CD14-positive monocyte (primary cell): Measurements from ENCODE around the gene PSKH1. TPM values are rescaled to one million over a fixed set of nuclear protein-coding genes. Genes with fewer than 3 reads are reported as not detected.
"Not testable (repeated sequence)": the region's sequence is repeated elsewhere in the genome, so short reads cannot be mapped to it uniquely, and the experiment has no call there.

Experiments
- DNase-seq, 3 donors: peaks; one replicate each; pipeline ENCODE4 v3.0.0-alpha.2; 2011 to 2022
- H2AFZ ChIP-seq: 2 replicates; pipeline ENCODE4 v1.6.0; 2012; ENCODE audit warnings: mild to moderate bottlenecking, low read depth, low read length, inconsistent platforms; ENCODE audit not compliant: insufficient read depth, poor library complexity, severe bottlenecking
- H3K27ac ChIP-seq, 2 donors: 1 replicate in 1 of 2; 2 replicates in 1 of 2; pipeline ENCODE4 v1.5.1; 2012 to 2013; ENCODE audit warnings: low read length in 2 of 2, control low read depth in 1 of 2, inconsistent platforms in 1 of 2, low read depth in 1 of 2, mild to moderate bottlenecking in 1 of 2
- H3K27me3 ChIP-seq, 2 donors: one replicate each; pipeline versions ENCODE4 v1.6.0 to v1.6.1; 2011 to 2013; ENCODE audit warnings: low read length in 2 of 2; ENCODE audit not compliant: control insufficient read depth in 2 of 2, insufficient read depth in 2 of 2
- H3K36me3 ChIP-seq, 2 donors: replicated peaks in 1 of 2; 1 replicate in 1 of 2; 2 replicates in 1 of 2; pipeline versions ENCODE4 v1.5.1 to v1.6.1; 2012 to 2013; ENCODE audit warnings: low read length in 2 of 2, control low read depth in 1 of 2, inconsistent platforms in 1 of 2, mild to moderate bottlenecking in 1 of 2; ENCODE audit not compliant: insufficient read depth in 2 of 2, control insufficient read depth in 1 of 2
- H3K4me1 ChIP-seq, 2 donors: 1 replicate in 1 of 2; 2 replicates in 1 of 2; pipeline versions ENCODE4 v1.5.1 to v1.6.1; 2012 to 2013; ENCODE audit warnings: low read length in 2 of 2, control low read depth in 1 of 2, inconsistent platforms in 1 of 2, mild to moderate bottlenecking in 1 of 2, moderate library complexity in 1 of 2; ENCODE audit not compliant: insufficient read depth in 2 of 2, control insufficient read depth in 1 of 2
- H3K4me2 ChIP-seq: replicated peaks from 2 replicates; pipeline ENCODE3; 2012; ENCODE audit warnings: low read length, moderate library complexity, mild to moderate bottlenecking; ENCODE audit not compliant: poor library complexity, severe bottlenecking; ENCODE audit errors: extremely low read depth
- H3K4me3 ChIP-seq, 3 experiments: fragments of 200-600 bp in 1 of 3; sonication (generic) in 1 of 3; replicated peaks in 1 of 3; 1 replicate in 2 of 3; 2 replicates in 1 of 3; pipeline ENCODE4 v1.5.1; 2011 to 2013; ENCODE audit warnings: low read length in 3 of 3, mild to moderate bottlenecking in 3 of 3, control low read depth in 2 of 3, low read depth in 2 of 3, inconsistent platforms in 1 of 3, moderate library complexity in 1 of 3
- H3K79me2 ChIP-seq: 2 replicates; pipeline ENCODE4 v1.6.0; 2012; ENCODE audit warnings: mild to moderate bottlenecking, control low read depth, inconsistent platforms, low read length, moderate library complexity; ENCODE audit not compliant: insufficient read depth
- H3K9ac ChIP-seq: 2 replicates; pipeline ENCODE4 v1.6.0; 2017; ENCODE audit warnings: low read length, mild to moderate bottlenecking; ENCODE audit not compliant: insufficient read depth, poor library complexity, severe bottlenecking
- H3K9me3 ChIP-seq, 2 donors: replicated peaks in 1 of 2; 1 replicate in 1 of 2; 2 replicates in 1 of 2; pipeline versions ENCODE4 v1.5.1 to v1.6.1; 2012 to 2013; ENCODE audit warnings: low read length in 2 of 2, control low read depth in 1 of 2; ENCODE audit not compliant: control insufficient read depth in 1 of 2, insufficient read depth in 1 of 2
- H4K20me1 ChIP-seq: 2 replicates; pipeline ENCODE4 v1.6.0; 2012; ENCODE audit warnings: mild to moderate bottlenecking, low read length, control low read depth, moderate library complexity; ENCODE audit not compliant: insufficient read depth
- H3K27ac Mint-ChIP-seq, 7 donors: one replicate each; pipeline ENCODE4 v1.8.0; 2020; ENCODE audit warnings: mild to moderate bottlenecking in 7 of 7, mixed read lengths in 7 of 7, moderate library complexity in 6 of 7, inconsistent platforms in 2 of 7
- H3K27me3 Mint-ChIP-seq, 3 donors: one replicate each; pipeline ENCODE4 v1.8.0; 2021 to 2022; ENCODE audit warnings: low read depth in 3 of 3, mild to moderate bottlenecking in 3 of 3, mixed read lengths in 3 of 3, moderate library complexity in 3 of 3, inconsistent platforms in 1 of 3
- H3K36me3 Mint-ChIP-seq, 2 donors: one replicate each; pipeline ENCODE4 v1.8.0; 2020; ENCODE audit warnings: mixed read lengths in 2 of 2, inconsistent platforms in 1 of 2, mild to moderate bottlenecking in 1 of 2
- H3K4me1 Mint-ChIP-seq: one replicate; pipeline ENCODE4 v1.8.0; 2020; ENCODE audit warnings: mild to moderate bottlenecking, mixed read lengths
- H3K4me3 Mint-ChIP-seq, 2 donors: one replicate each; pipeline ENCODE4 v1.8.0; 2020; ENCODE audit warnings: mild to moderate bottlenecking in 2 of 2, mixed read lengths in 2 of 2, moderate library complexity in 1 of 2
- H3K9me3 Mint-ChIP-seq, 7 donors: one replicate each; pipeline ENCODE4 v1.8.0; 2020 to 2022; ENCODE audit warnings: mixed read lengths in 7 of 7, mild to moderate bottlenecking in 6 of 7, moderate library complexity in 6 of 7, inconsistent platforms in 2 of 7
- WGBS: methylation state at CpG from one replicate; pipeline ENCODE4 v1.1.5; 2013; ENCODE audit warnings: missing lambda C conversion rate; ENCODE audit not compliant: insufficient coverage; 5-methylcytosine and 5-hydroxymethylcytosine counted together
- intact Hi-C, 2 donors: fragments of 100-400 bp; cut with micrococcal nuclease; formaldehyde crosslinking; loops; one replicate each; pipeline versions ENCODE4 v1.15.0 to v1.15.1; 2023
- polyA plus RNA-seq, 3 donors: library from polyadenylated mRNA; depleted of rRNA in 1 of 3; unstranded in 2 of 3; stranded (reverse) in 1 of 3; fragments of 300-500 nt in 2 of 3; fragments of >200 nt in 1 of 3; fragmentation: Illumina TruSeq in 2 of 3; gene quantifications; 1 replicate in 2 of 3; 2 replicates in 1 of 3; pipeline ENCODE4 v1.2.3, GENCODE V29; 2012 to 2021
- TF ChIP-seq, protein P1 (sequence below): fragments of 200-600 bp; IDR thresholded peaks from one replicate; pipeline ENCODE4 v1.8.0; 2022; ENCODE audit warnings: antibody characterized with exemption, mild to moderate bottlenecking

Gene PSKH1
- polyA plus RNA-seq, 3 donors, result 11.0 to 19.7 (median 16.8) TPM

DNA sequence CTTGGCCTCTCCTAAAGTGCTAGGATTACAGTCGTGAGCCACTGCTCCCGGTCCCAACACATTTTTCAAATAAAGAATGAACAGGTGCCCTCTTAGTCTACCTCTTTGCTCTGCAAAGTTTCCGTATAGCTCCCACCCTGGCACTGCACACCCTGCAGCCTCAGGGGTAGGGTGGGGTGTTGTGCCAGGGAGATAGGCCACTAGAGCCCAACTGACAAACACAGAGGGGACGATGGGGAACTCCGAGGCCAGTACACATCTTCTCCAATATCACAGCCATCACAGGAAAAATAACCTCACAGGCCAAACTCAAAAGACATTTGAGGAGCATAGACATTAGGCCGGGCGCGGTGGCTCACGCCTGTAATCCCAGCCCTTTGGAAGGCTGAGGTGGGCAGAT lies 78.1 kb downstream of the PSKH1 start:
- peak overlapping the region in 1 of 7 donors; percentile 26 for H3K27ac Mint-ChIP-seq
- no peaks in the 10 kb centered on the region for H3K9me3 Mint-ChIP-seq
- peaks cover 11% of the 10 kb centered on the region for H3K79me2 ChIP-seq
- H3K36me3 Mint-ChIP-seq, result no peaks in the 10 kb centered on the region
- H4K20me1 ChIP-seq, result peaks cover 17% of the 10 kb centered on the region
- H3K9ac ChIP-seq, result no peak overlapping the region
- H3K4me1 ChIP-seq, result peaks cover 18 to 23% of the 10 kb centered on the region in 2 donors
- peaks cover 5 to 11% (median 9%) of the 10 kb centered on the region in 3 donors for H3K27me3 Mint-ChIP-seq
- no peak overlapping the region for H2AFZ ChIP-seq
- TF ChIP-seq, protein P1, sequence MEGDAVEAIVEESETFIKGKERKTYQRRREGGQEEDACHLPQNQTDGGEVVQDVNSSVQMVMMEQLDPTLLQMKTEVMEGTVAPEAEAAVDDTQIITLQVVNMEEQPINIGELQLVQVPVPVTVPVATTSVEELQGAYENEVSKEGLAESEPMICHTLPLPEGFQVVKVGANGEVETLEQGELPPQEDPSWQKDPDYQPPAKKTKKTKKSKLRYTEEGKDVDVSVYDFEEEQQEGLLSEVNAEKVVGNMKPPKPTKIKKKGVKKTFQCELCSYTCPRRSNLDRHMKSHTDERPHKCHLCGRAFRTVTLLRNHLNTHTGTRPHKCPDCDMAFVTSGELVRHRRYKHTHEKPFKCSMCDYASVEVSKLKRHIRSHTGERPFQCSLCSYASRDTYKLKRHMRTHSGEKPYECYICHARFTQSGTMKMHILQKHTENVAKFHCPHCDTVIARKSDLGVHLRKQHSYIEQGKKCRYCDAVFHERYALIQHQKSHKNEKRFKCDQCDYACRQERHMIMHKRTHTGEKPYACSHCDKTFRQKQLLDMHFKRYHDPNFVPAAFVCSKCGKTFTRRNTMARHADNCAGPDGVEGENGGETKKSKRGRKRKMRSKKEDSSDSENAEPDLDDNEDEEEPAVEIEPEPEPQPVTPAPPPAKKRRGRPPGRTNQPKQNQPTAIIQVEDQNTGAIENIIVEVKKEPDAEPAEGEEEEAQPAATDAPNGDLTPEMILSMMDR, result no peak
- peak overlapping the region in 1 of 2 donors; percentile 50 for H3K4me3 Mint-ChIP-seq
- H3K27ac ChIP-seq, result no peak overlapping the region
- H3K27me3 ChIP-seq, result no peaks in the 10 kb centered on the region
- DNase-seq, result no peak
- peaks cover 24% of the 10 kb centered on the region for H3K4me1 Mint-ChIP-seq
- no peak overlapping the region for H3K4me3 ChIP-seq
- H3K36me3 ChIP-seq, result no peaks in the 10 kb centered on the region
- no peaks in the 10 kb centered on the region for H3K9me3 ChIP-seq
- H3K4me2 ChIP-seq, result no peak overlapping the region
- 100% methylated on average over 3 of the region's 9 CpGs for WGBS
- intact Hi-C loops, result no loop called here

DNA sequence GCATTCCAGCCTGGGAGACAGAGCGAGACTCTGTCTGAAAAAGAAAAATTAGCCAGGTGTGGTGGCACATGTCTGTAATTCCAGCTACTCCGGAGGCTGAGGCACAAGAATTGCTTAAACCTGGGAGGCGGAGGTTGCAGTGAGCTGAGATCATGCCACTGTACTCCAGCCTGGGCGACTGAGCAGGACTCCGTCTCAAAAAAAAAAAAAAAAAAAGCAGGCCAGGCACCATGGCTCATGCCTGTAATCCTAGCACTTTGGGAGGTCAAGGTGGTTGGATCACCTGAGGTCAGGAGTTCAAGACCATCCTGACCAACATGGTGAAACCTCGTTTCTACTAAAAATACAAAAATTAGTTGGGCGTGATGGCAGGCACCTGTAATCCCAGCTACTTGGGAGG lies 79.2 kb downstream of the PSKH1 start:
- peaks cover 12% of the 10 kb centered on the region for H3K4me1 Mint-ChIP-seq
- H3K27me3 Mint-ChIP-seq, result peaks cover 5 to 13% (median 11%) of the 10 kb centered on the region in 3 donors
- H3K4me3 Mint-ChIP-seq, intact Hi-C loops, H3K36me3 ChIP-seq, H3K27ac ChIP-seq, H3K4me2 ChIP-seq, H4K20me1 ChIP-seq, H3K27me3 ChIP-seq, H3K9me3 Mint-ChIP-seq, H3K9ac ChIP-seq, H3K4me3 ChIP-seq, H3K79me2 ChIP-seq, H3K27ac Mint-ChIP-seq, H2AFZ ChIP-seq, H3K36me3 Mint-ChIP-seq, DNase-seq, H3K9me3 ChIP-seq: not testable (repeated sequence)
- WGBS, result 95% methylated on average over 6 of the region's 7 CpGs
- peaks cover 8 to 11% of the 10 kb centered on the region in 2 donors for H3K4me1 ChIP-seq
